WERI-Rb-1 (cell line): ENCODE results near the gene NUFIP2.

Source experiments
- DNase-seq: peaks from one replicate; pipeline ENCODE4 v3.0.0-alpha.2; 2020
- H3K27ac ChIP-seq: fragments of 250-450 bp; sonication (Bioruptor Pico); 2 replicates; pipeline ENCODE4 v1.5.1; 2020; ENCODE audit warnings: mild to moderate bottlenecking, moderate library complexity
- H3K27me3 ChIP-seq: fragments of 250-450 bp; sonication (Bioruptor Pico); 2 replicates; pipeline ENCODE4 v1.5.1; 2021; ENCODE audit warnings: mild to moderate bottlenecking, low read depth, moderate library complexity; ENCODE audit not compliant: insufficient read depth, severe bottlenecking
- H3K36me3 ChIP-seq: fragments of 250-450 bp; sonication (Bioruptor Pico); 2 replicates; pipeline ENCODE4 v1.5.1; 2020; ENCODE audit warnings: mild to moderate bottlenecking, moderate library complexity
- H3K4me3 ChIP-seq: 2 replicates; pipeline ENCODE4 v1.5.1; 2011; ENCODE audit warnings: low read depth, mild to moderate bottlenecking, control low read depth, low read length
- H3K9me3 ChIP-seq: fragments of 250-450 bp; sonication (Bioruptor Pico); 2 replicates; pipeline ENCODE4 v1.5.1; 2021; ENCODE audit warnings: mild to moderate bottlenecking, moderate library complexity; ENCODE audit not compliant: severe bottlenecking
- CTCF ChIP-seq: IDR thresholded peaks from 2 replicates; pipeline ENCODE4 v1.5.1; 2011; ENCODE audit warnings: low read depth, mild to moderate bottlenecking, control low read depth, inconsistent platforms, low read length

The NUFIP2 gene

GRCh38 chr17:29207975-29208374 is 86.0 kb downstream of the NUFIP2 start:
- Histone ChIP-seq H3K27me3 (no peaks in the 10 kb centered on the region), H3K36me3 (no peaks in the 10 kb centered on the region), H3K9me3 (no peaks in the 10 kb centered on the region), H3K27ac (no peak overlapping the region), H3K4me3 (no peak overlapping the region)
- no peak for DNase-seq
- no peak for TF ChIP-seq CTCF
